Non-pigmented ciliary epithelial cell (primary cell): ENCODE measurements around the gene RAPH1.
"Not testable (repeated sequence)": the region's sequence is repeated elsewhere in the genome, so short reads cannot be mapped to it uniquely, and the experiment has no call there.

ENCODE experiments used
- DNase-seq: peaks from one replicate; pipeline ENCODE4 v3.0.0-alpha.2; 2010; ENCODE audit warnings: low read depth

The RAPH1 gene

DNA sequence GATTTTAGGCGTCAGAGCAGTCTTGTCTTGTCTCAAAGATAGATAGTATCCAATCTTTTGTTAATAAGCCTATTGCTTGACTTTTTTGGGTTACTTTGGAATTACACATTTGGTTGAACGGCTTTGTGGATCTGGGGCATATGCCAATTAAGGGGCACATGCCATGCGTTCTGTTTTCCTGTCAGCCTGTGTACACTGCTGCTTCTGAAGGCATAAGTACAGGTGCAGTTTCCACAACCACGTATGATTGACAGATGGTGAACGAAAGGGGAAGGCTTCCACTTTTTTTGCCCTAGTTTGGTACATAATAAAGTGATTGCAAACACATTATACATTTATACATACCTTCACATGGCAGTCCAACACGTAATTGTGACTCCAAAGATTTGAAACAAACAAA, 102.3 kb downstream of the RAPH1 start:
- DNase-seq, result no peak

GRCh38 chr2:203431391-203432185, 103.5 kb downstream of the RAPH1 start:
- no peak for DNase-seq

GRCh38 chr2:203429643-203430042, 105.5 kb downstream of the RAPH1 start:
- not testable (repeated sequence) for DNase-seq

- no peak for DNase-seq
Observed at GRCh38 chr2:203427061-203427460, 108.0 kb downstream of the RAPH1 start.

DNA sequence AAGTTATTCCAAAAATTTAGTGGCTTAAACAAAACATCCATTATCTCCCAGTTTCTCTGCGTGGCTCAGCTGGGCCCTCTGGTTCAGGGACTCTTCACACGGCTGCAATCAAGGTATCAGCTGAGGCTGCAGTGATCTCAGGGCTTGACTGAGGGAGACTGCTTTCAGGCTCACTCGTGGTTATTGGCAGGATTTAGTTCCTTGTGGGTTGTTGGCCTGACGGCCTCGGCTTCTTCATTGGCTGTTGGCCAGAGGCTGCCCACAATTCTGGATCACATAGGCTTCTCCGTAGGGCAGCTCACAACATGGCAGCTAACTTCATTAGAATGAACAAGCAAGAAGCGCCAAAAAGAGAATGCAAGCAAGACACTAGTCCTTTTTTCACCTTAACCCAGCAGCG, 116.8 kb downstream of the RAPH1 start:
- peak; percentile 23 for DNase-seq

DNA sequence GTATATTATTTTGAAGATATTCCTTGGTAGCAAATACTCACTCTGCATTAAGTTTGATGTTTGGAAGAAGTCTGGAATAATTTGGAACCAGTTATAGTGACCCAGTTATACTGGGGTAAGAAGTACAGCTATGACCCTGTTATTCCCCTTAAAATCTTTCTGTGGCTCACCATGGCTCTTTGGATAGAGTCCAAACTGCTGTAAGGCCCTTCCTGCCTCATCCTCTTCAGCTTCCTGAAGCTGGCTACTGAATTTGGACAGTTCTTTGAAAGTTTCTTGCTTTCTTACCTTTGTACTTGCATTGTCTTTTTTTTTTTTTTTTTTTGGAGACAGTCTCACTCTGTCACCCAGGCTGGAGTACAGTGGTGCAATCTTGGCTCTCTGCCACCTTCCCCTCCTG, 121.3 kb downstream of the RAPH1 start:
- no peak for DNase-seq

DNA sequence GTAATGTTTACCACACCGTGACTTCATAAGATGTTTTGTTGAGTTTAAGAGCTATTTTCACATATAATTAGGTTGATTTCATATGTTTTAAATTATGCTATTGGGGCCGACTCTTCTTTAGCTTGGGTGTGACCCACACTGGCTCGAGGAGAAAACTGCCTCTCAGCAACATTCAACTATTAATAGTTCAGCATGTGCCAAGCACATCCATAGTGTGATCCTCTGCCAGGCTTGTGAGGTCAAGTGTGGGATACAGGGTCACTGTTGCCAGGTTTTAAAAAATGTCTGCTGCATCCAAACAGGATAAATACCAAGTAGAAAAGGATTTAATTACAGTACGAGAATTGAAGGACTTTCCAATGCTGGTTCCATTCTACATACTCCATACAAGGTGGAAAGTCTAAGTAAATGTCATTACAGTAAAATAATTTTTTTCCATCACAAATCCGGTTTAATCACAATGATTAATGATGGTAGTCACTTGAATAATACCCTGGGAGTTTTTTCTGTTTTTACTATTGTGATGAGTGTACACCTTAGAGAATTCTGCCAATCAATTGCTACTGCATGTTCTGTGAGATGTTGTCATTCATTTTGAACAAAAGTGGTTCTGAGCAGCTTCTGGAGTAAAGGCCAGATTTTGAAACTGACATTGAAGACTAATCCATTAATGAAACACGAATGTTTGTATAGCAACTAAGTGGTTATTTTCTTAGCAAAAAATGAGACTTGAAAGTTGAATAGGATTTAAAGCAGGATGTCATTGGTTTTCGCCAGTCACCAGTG, 122.4 kb downstream of the RAPH1 start:
- no peak for DNase-seq

DNA sequence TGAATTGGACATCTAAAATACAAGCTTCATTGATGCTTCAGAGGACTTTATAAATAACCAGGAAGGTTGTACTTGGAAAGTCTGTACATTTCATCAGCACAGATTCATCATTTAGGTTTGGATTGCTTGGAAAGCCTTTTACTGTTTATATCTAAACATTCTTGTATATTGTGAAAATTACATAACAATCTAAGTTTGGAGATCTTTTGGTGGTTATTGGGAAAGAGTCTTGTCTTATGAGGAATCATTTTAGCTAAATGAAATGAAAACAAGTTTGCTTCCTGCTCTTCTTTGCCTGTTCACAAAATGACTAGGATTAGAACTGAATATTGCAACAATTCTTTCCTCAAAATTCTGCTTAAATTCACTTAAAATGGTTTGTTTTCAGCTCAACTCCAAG, 127.6 kb downstream of the RAPH1 start:
- no peak for DNase-seq

DNA sequence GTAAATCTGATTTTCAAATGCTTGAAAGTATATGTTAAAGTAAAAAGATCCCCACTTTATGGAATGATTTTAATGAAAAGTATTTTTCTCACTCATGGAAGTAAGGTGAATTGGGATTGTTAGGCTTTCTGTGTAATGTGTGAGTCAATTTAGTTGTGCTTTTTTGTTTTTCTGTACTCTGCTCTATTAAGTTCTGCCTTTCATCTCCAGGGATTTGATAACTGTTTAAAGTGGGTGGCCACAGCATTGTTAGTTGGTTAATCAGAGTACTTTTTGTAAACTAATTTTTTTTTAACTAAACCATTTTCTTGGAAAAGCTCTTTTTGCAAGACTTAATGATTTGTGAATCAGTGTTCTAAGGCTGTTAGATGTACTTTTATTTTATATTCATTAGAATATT, 130.1 kb downstream of the RAPH1 start:
- peak; percentile 40 for DNase-seq

GRCh38 chr2:203400805-203401585, 134.1 kb downstream of the RAPH1 start:
- DNase-seq, result peak; percentile 34

DNA sequence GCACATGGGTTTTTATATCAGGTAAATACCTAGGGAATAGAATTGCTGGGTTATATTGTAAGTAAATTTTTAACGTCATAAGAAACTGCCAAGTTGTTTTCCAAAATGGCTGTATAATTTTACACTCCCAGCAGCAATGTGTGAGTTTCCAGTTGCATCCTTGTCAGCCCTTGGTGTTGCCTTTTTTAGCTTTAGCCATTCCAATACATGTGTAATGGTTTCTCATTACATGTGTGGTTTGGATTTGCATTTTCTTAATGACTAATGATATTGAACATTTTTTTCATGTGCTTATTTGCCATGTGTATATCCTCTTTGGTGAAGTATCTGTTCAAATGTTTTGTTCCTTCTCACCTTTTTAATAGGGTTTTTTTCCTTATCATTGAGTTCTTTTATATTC, 136.1 kb downstream of the RAPH1 start:
- no peak for DNase-seq

GRCh38 chr2:203396667-203397066, 138.4 kb downstream of the RAPH1 start:
- no peak for DNase-seq

DNA sequence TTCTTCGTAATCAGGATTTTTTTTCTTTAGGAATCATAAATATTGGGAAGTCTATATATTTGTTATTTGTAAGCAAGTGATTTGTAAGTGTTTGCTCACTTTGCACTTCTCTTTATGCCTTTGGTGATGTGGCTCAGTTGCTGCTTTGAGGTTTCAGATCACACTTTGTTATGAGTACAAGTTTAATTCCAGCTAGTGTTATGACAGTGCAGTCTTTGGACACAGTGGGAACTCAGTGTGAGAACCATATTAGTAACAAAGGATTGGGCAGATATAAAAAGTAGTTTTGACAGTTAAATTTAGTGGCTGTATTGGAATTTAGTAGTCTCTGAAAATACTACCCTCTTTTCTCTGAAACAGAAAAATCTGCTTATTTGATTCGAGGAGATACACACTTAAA, 139.2 kb downstream of the RAPH1 start:
- no peak for DNase-seq

DNA sequence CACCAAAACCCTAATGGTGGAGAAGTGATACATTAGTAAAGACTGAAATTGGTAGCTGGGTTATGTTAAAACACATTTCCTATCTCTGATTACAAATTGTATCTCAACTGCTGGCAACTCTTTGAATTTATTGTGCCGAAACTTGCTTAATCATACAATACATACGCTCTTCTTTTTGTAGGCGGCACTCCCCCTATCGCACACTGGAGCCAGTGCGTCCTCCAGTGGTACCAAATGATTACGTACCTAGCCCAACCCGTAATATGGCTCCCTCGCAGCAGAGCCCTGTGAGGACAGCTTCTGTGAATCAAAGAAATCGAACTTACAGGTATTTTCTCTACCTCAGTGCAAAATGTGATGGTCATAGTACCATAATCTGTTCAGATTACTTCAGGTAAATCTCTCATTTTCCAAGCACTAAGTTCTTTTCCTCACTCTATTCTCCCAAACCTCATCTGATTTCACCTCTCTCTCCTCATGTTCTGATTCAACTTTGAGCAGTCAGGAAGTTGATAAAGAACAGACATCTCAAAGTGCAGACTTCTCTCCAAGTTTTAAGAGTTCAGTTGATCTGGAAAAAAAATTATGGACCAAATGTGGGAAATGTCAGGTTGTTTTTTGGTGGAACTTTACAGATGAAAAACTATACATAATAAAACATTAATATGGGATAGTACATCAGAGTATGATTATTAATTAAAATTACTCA, 140.4 kb downstream of the RAPH1 start:
- DNase-seq, result no peak

- DNase-seq, result not testable (repeated sequence)
Observed at GRCh38 chr2:203388153-203388552, 146.9 kb downstream of the RAPH1 start.

- no peak for DNase-seq
Observed at GRCh38 chr2:203383038-203383437, 152.1 kb downstream of the RAPH1 start.

DNA sequence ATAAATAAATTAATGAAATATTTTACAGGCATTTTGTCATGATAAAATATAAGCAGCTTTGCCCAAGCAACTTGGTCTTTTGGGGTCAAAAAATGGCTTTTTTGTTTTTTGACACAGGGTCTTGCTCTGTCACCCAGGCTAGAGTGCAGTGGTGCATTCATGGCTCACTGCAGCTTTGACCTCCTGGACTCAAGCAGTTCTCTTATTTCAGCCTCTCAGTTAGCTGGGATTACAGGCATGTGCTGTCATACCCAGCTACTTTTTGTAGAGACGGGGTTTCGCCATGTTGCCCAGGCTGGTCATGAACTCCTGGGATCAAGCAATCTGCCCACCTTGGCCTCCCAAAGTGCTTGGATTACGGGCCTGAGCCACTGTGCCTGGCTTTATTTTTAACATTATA, 155.9 kb downstream of the RAPH1 start:
- DNase-seq, result no peak

DNA sequence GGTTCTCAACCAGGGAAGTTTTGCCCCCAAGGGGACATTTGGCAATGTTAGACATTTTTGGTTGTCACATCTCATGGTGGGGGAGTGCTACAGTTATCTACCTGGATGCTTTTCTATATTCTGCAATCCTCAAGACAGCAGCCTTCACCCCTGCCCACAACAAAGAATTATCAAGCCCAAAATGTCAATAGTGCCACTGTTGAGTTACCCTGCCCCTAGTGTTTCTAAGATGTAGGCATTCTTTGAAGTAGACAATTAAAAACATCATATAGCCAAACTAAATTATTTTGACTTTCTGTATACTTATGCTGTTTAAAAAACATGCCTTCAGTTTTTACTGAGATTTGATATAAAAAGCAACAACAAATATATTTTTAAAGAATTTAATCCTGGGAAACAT, 158.9 kb downstream of the RAPH1 start:
- DNase-seq, result no peak

GRCh38 chr2:203372706-203373105, 162.4 kb downstream of the RAPH1 start:
- DNase-seq, result not testable (repeated sequence)

GRCh38 chr2:203366639-203367466, 168.2 kb downstream of the RAPH1 start:
- no peak for DNase-seq

DNA sequence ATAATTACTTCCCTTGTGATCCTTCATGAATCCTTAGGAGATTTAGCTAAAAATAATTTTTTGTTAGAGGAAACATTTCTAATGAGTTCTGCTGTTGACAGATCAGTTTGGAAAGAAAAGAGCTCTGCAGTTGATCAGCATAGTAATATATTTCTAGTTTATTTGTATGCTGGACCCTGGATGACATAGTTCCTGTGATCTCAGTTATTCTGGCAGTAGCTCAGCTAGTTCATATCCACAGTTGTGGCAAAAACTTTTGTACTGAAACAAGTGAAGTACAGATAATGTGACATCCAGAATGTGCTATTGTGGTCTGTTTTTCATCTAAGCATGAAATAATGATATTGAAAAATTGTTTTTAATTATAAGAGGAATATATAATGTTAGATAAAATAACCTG, 173.2 kb downstream of the RAPH1 start:
- DNase-seq, result peak; percentile 3
